WTC11 (cell line): ENCODE data around the gene ANO2. TPM values are rescaled to one million over a fixed set of nuclear protein-coding genes. Genes with fewer than 3 reads are reported as not detected.

Experiments used
- ATAC-seq: fragments of 200-7000 bp; cut with Tn5 transposase; 2 replicates; pipeline ENCODE4 v1.10.0; 2021; ENCODE audit warnings: mild to moderate bottlenecking, moderate library complexity
- CTCF ChIA-PET: fragments of 300-600 bp; sonication (Branson Sonifier 250); formaldehyde crosslinking; loops from one replicate; lab custom pipeline; 2021; ENCODE audit warnings: antibody characterized with exemption; lab: Charles Lee
- POLR2A ChIA-PET: fragments of 350-600 bp; sonication (Branson Sonifier 250); formaldehyde crosslinking; loops from one replicate; lab custom pipeline; 2021; ENCODE audit warnings: antibody characterized with exemption; lab: Charles Lee
- DNase-seq: peaks from one replicate; pipeline ENCODE4 v3.0.0; 2021; ENCODE audit warnings: low spot score
- H3K27ac Mint-ChIP-seq: 2 replicates; pipeline ENCODE4 v1.8.0; 2021; ENCODE audit warnings: mixed read lengths
- H3K27me3 Mint-ChIP-seq: 2 replicates; pipeline ENCODE4 v1.8.0; 2021; ENCODE audit warnings: low read depth, mild to moderate bottlenecking, moderate library complexity, mixed read lengths
- H3K36me3 Mint-ChIP-seq: 2 replicates; pipeline ENCODE4 v1.8.0; 2021; ENCODE audit warnings: mixed read lengths
- H3K4me1 Mint-ChIP-seq: 2 replicates; pipeline ENCODE4 v1.8.0; 2022; ENCODE audit warnings: mixed read lengths
- H3K4me3 Mint-ChIP-seq: 2 replicates; pipeline ENCODE4 v1.8.0; 2021; ENCODE audit warnings: mild to moderate bottlenecking, moderate library complexity, mixed read lengths
- H3K9me3 Mint-ChIP-seq: 2 replicates; pipeline ENCODE4 v1.8.0; 2021; ENCODE audit warnings: mixed read lengths
- ATF1 ChIP-seq: sonication (generic); formaldehyde crosslinking; IDR thresholded peaks from 2 replicates; pipeline ENCODE4 v1.8.1; 2023; ENCODE audit warnings: mild to moderate bottlenecking, moderate library complexity, missing genetic modification reagents
- ATF3 ChIP-seq: sonication (generic); formaldehyde crosslinking; conservative IDR thresholded peaks from 2 replicates; pipeline ENCODE4 v1.8.1; 2022; ENCODE audit warnings: mild to moderate bottlenecking, missing genetic modification reagents
- CREB1 ChIP-seq: sonication (generic); formaldehyde crosslinking; IDR thresholded peaks from 2 replicates; pipeline ENCODE4 v1.8.0; 2023; ENCODE audit warnings: mild to moderate bottlenecking, missing genetic modification reagents
- ELF4 ChIP-seq: sonication (generic); formaldehyde crosslinking; IDR thresholded peaks from 2 replicates; pipeline ENCODE4 v1.8.1; 2022; ENCODE audit warnings: low read depth, mild to moderate bottlenecking, moderate library complexity, missing genetic modification reagents
- ERG ChIP-seq: fragments of 250-450 bp; sonication (Bioruptor Pico); IDR thresholded peaks from 2 replicates; pipeline ENCODE4 v1.8.0; 2021; ENCODE audit warnings: mild to moderate bottlenecking
- ESRRA ChIP-seq: sonication (generic); formaldehyde crosslinking; IDR thresholded peaks from 2 replicates; pipeline ENCODE4 v1.8.1; 2022; ENCODE audit warnings: mild to moderate bottlenecking, missing genetic modification reagents, borderline replicate concordance
- HMGA2 ChIP-seq: fragments of 250-450 bp; sonication (Bioruptor Pico); IDR thresholded peaks from 2 replicates; pipeline ENCODE4 v1.4.0; 2021; ENCODE audit warnings: mild to moderate bottlenecking, moderate library complexity
- MYBL2 ChIP-seq: sonication (generic); formaldehyde crosslinking; IDR thresholded peaks from 2 replicates; pipeline ENCODE4 v1.8.1; 2023; ENCODE audit warnings: mild to moderate bottlenecking, moderate library complexity, missing genetic modification reagents
- NFYB ChIP-seq: sonication (generic); formaldehyde crosslinking; conservative IDR thresholded peaks from 2 replicates; pipeline ENCODE4 v1.8.0; 2022; ENCODE audit warnings: low read depth, missing genetic modification reagents
- RELA ChIP-seq: sonication (generic); formaldehyde crosslinking; IDR thresholded peaks from 2 replicates; pipeline ENCODE4 v1.8.1; 2022; ENCODE audit warnings: missing genetic modification reagents, mild to moderate bottlenecking, borderline replicate concordance
- TEAD1 ChIP-seq: sonication (generic); formaldehyde crosslinking; IDR thresholded peaks from 2 replicates; pipeline ENCODE4 v1.8.0; 2022; ENCODE audit warnings: mild to moderate bottlenecking, missing genetic modification reagents
- TP53 ChIP-seq: sonication (generic); formaldehyde crosslinking; IDR thresholded peaks from 2 replicates; pipeline ENCODE4 v1.8.1; 2023; ENCODE audit warnings: mild to moderate bottlenecking, missing genetic modification reagents
- ZMAT4 ChIP-seq: fragments of 250-450 bp; sonication (Bioruptor Pico); IDR thresholded peaks from 2 replicates; pipeline ENCODE4 v1.9.0; 2021; ENCODE audit warnings: mild to moderate bottlenecking
- total RNA-seq: library from RNA; stranded (reverse); gene quantifications from 3 replicates; pipeline ENCODE4 v1.2.3, GENCODE V29; 2021
- TF ChIP-seq, protein P1 (sequence below): sonication (generic); formaldehyde crosslinking; IDR thresholded peaks from 2 replicates; pipeline ENCODE4 v1.8.0; 2022; ENCODE audit warnings: missing genetic modification reagents
- TF ChIP-seq, protein P2 (sequence below): sonication (generic); formaldehyde crosslinking; IDR thresholded peaks from 2 replicates; pipeline ENCODE4 v1.8.1; 2023; ENCODE audit warnings: mild to moderate bottlenecking, missing genetic modification reagents
- TF ChIP-seq, protein P3 (sequence below): sonication (generic); formaldehyde crosslinking; IDR thresholded peaks from 2 replicates; pipeline ENCODE4 v1.8.1; 2023; ENCODE audit warnings: mild to moderate bottlenecking, missing genetic modification reagents, borderline replicate concordance
- TF ChIP-seq, protein P4 (sequence below): fragments of 200-600 bp; IDR thresholded peaks from 2 replicates; pipeline ENCODE4 v1.8.0; 2022; ENCODE audit warnings: antibody characterized with exemption
- TF ChIP-seq, protein P5 (sequence below): sonication (generic); formaldehyde crosslinking; IDR thresholded peaks from 2 replicates; pipeline ENCODE4 v1.8.1; 2023; ENCODE audit warnings: mild to moderate bottlenecking, missing genetic modification reagents, moderate library complexity
- TF ChIP-seq, protein P6 (sequence below): sonication (generic); formaldehyde crosslinking; IDR thresholded peaks from 2 replicates; pipeline ENCODE4 v1.8.0; 2023; ENCODE audit warnings: missing genetic modification reagents
- TF ChIP-seq, protein P7 (sequence below): sonication (generic); formaldehyde crosslinking; IDR thresholded peaks from 2 replicates; pipeline ENCODE4 v1.8.1; 2022; ENCODE audit warnings: mild to moderate bottlenecking, moderate library complexity, missing genetic modification reagents

ANO2 gene
- total RNA-seq, 1 experiment from 2014 or later, result 2.8 TPM

GRCh38 chr12:5976711-5977110 lies 31.7 kb upstream of the ANO2 start:
- ATAC-seq, result no peak
- Mint-ChIP-seq H3K36me3 (no peaks in the 10 kb centered on the region), H3K27me3 (no peaks in the 10 kb centered on the region), H3K9me3 (no peaks in the 10 kb centered on the region), H3K4me1 (no peaks in the 10 kb centered on the region), H3K4me3 (no peak overlapping the region), H3K27ac (no peak overlapping the region)
- CTCF ChIA-PET, result interaction anchor here (1.4 to 1.7 kb wide), 2 partner anchors 10 to 12 kb away, joined by 3 to 9 read pairs; no protein-coding TSS in a partner anchor
- DNase-seq, result no peak
- POLR2A ChIA-PET, result no interaction called here
- TF ChIP-seq, protein P1, sequence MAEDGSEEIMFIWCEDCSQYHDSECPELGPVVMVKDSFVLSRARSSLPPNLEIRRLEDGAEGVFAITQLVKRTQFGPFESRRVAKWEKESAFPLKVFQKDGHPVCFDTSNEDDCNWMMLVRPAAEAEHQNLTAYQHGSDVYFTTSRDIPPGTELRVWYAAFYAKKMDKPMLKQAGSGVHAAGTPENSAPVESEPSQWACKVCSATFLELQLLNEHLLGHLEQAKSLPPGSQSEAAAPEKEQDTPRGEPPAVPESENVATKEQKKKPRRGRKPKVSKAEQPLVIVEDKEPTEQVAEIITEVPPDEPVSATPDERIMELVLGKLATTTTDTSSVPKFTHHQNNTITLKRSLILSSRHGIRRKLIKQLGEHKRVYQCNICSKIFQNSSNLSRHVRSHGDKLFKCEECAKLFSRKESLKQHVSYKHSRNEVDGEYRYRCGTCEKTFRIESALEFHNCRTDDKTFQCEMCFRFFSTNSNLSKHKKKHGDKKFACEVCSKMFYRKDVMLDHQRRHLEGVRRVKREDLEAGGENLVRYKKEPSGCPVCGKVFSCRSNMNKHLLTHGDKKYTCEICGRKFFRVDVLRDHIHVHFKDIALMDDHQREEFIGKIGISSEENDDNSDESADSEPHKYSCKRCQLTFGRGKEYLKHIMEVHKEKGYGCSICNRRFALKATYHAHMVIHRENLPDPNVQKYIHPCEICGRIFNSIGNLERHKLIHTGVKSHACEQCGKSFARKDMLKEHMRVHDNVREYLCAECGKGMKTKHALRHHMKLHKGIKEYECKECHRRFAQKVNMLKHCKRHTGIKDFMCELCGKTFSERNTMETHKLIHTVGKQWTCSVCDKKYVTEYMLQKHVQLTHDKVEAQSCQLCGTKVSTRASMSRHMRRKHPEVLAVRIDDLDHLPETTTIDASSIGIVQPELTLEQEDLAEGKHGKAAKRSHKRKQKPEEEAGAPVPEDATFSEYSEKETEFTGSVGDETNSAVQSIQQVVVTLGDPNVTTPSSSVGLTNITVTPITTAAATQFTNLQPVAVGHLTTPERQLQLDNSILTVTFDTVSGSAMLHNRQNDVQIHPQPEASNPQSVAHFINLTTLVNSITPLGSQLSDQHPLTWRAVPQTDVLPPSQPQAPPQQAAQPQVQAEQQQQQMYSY, result no peak
- TF ChIP-seq, protein P2, sequence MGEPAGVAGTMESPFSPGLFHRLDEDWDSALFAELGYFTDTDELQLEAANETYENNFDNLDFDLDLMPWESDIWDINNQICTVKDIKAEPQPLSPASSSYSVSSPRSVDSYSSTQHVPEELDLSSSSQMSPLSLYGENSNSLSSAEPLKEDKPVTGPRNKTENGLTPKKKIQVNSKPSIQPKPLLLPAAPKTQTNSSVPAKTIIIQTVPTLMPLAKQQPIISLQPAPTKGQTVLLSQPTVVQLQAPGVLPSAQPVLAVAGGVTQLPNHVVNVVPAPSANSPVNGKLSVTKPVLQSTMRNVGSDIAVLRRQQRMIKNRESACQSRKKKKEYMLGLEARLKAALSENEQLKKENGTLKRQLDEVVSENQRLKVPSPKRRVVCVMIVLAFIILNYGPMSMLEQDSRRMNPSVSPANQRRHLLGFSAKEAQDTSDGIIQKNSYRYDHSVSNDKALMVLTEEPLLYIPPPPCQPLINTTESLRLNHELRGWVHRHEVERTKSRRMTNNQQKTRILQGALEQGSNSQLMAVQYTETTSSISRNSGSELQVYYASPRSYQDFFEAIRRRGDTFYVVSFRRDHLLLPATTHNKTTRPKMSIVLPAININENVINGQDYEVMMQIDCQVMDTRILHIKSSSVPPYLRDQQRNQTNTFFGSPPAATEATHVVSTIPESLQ (CRISPR knock-in tag), result no peak
- TF ChIP-seq ELF4 (CRISPR knock-in tag) (no peak), MYBL2 (CRISPR knock-in tag) (no peak), HMGA2 (CRISPR knock-in tag) (no peak), CREB1 (CRISPR knock-in tag) (no peak), ATF1 (no peak), TEAD1 (CRISPR knock-in tag) (no peak), TP53 (CRISPR knock-in tag) (no peak), ERG (no peak), NFYB (CRISPR knock-in tag) (no peak), RELA (no peak), ZMAT4 (CRISPR knock-in tag) (no peak), ESRRA (CRISPR knock-in tag) (no peak), ATF3 (CRISPR knock-in tag) (no peak)
- TF ChIP-seq, protein P3, sequence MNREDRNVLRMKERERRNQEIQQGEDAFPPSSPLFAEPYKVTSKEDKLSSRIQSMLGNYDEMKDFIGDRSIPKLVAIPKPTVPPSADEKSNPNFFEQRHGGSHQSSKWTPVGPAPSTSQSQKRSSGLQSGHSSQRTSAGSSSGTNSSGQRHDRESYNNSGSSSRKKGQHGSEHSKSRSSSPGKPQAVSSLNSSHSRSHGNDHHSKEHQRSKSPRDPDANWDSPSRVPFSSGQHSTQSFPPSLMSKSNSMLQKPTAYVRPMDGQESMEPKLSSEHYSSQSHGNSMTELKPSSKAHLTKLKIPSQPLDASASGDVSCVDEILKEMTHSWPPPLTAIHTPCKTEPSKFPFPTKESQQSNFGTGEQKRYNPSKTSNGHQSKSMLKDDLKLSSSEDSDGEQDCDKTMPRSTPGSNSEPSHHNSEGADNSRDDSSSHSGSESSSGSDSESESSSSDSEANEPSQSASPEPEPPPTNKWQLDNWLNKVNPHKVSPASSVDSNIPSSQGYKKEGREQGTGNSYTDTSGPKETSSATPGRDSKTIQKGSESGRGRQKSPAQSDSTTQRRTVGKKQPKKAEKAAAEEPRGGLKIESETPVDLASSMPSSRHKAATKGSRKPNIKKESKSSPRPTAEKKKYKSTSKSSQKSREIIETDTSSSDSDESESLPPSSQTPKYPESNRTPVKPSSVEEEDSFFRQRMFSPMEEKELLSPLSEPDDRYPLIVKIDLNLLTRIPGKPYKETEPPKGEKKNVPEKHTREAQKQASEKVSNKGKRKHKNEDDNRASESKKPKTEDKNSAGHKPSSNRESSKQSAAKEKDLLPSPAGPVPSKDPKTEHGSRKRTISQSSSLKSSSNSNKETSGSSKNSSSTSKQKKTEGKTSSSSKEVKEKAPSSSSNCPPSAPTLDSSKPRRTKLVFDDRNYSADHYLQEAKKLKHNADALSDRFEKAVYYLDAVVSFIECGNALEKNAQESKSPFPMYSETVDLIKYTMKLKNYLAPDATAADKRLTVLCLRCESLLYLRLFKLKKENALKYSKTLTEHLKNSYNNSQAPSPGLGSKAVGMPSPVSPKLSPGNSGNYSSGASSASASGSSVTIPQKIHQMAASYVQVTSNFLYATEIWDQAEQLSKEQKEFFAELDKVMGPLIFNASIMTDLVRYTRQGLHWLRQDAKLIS, result no peak
- TF ChIP-seq, protein P4, sequence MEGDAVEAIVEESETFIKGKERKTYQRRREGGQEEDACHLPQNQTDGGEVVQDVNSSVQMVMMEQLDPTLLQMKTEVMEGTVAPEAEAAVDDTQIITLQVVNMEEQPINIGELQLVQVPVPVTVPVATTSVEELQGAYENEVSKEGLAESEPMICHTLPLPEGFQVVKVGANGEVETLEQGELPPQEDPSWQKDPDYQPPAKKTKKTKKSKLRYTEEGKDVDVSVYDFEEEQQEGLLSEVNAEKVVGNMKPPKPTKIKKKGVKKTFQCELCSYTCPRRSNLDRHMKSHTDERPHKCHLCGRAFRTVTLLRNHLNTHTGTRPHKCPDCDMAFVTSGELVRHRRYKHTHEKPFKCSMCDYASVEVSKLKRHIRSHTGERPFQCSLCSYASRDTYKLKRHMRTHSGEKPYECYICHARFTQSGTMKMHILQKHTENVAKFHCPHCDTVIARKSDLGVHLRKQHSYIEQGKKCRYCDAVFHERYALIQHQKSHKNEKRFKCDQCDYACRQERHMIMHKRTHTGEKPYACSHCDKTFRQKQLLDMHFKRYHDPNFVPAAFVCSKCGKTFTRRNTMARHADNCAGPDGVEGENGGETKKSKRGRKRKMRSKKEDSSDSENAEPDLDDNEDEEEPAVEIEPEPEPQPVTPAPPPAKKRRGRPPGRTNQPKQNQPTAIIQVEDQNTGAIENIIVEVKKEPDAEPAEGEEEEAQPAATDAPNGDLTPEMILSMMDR, result no peak
- TF ChIP-seq, protein P5, sequence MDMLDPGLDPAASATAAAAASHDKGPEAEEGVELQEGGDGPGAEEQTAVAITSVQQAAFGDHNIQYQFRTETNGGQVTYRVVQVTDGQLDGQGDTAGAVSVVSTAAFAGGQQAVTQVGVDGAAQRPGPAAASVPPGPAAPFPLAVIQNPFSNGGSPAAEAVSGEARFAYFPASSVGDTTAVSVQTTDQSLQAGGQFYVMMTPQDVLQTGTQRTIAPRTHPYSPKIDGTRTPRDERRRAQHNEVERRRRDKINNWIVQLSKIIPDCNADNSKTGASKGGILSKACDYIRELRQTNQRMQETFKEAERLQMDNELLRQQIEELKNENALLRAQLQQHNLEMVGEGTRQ, result no peak
- TF ChIP-seq, protein P6, sequence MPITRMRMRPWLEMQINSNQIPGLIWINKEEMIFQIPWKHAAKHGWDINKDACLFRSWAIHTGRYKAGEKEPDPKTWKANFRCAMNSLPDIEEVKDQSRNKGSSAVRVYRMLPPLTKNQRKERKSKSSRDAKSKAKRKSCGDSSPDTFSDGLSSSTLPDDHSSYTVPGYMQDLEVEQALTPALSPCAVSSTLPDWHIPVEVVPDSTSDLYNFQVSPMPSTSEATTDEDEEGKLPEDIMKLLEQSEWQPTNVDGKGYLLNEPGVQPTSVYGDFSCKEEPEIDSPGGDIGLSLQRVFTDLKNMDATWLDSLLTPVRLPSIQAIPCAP (CRISPR knock-in tag), result no peak
- TF ChIP-seq, protein P7, sequence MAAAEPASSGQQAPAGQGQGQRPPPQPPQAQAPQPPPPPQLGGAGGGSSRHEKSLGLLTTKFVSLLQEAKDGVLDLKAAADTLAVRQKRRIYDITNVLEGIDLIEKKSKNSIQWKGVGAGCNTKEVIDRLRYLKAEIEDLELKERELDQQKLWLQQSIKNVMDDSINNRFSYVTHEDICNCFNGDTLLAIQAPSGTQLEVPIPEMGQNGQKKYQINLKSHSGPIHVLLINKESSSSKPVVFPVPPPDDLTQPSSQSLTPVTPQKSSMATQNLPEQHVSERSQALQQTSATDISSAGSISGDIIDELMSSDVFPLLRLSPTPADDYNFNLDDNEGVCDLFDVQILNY (CRISPR knock-in tag), result no peak
- TF ChIP-seq, all 79 proteins: peak for 0
